NCI-H748 (cell line): Measurements from ENCODE around the gene GPR33.
"Not testable (repeated sequence)": the region's sequence is repeated elsewhere in the genome, so short reads cannot be mapped to it uniquely, and the experiment has no call there.

Source experiments
- DNase-seq: peaks from one replicate; lab custom pipeline; 2025; ENCODE audit not compliant: unreplicated experiment; lab: John Stamatoyannopoulos, UW

The GPR33 gene

GRCh38 chr14:31487886-31488285, at the start of gene GPR33:
Gene GPR33 (minus strand): TSS chr14:31488039. CDS start chr14:31483965, 4,074 bp downstream.
- no peak for DNase-seq

GRCh38 chr14:31536201-31536960, 48.5 kb upstream of the GPR33 start:
- no peak for DNase-seq

GRCh38 chr14:31530136-31530535, 42.3 kb upstream of the GPR33 start:
- no peak for DNase-seq

GRCh38 chr14:31529053-31529452, 41.2 kb upstream of the GPR33 start:
- no peak for DNase-seq

GRCh38 chr14:31527546-31527945, 39.7 kb upstream of the GPR33 start:
- DNase-seq: no peak

GRCh38 chr14:31527087-31527486, 39.2 kb upstream of the GPR33 start:
- DNase-seq: no peak

GRCh38 chr14:31510855-31511254, 23.0 kb upstream of the GPR33 start:
- DNase-seq: no peak

GRCh38 chr14:31510222-31510621, 22.4 kb upstream of the GPR33 start:
- peak; percentile 40 for DNase-seq

GRCh38 chr14:31508135-31508534, 20.3 kb upstream of the GPR33 start:
- DNase-seq: no peak

- DNase-seq: no peak
Measured at GRCh38 chr14:31505411-31505810, 17.6 kb upstream of the GPR33 start.

GRCh38 chr14:31501870-31502269, 14.0 kb upstream of the GPR33 start:
- DNase-seq: no peak

GRCh38 chr14:31492759-31493498, 5.1 kb upstream of the GPR33 start:
- no peak for DNase-seq

- no peak for DNase-seq
Measured at GRCh38 chr14:31489691-31490090, 1.9 kb upstream of the GPR33 start.

GRCh38 chr14:31486764-31487163, 1.1 kb downstream of the GPR33 start:
- DNase-seq: no peak

- no peak for DNase-seq
Measured at GRCh38 chr14:31484754-31485153, 3.1 kb downstream of the GPR33 start.

- no peak for DNase-seq
Measured at GRCh38 chr14:31480156-31480555, 7.7 kb downstream of the GPR33 start.

- DNase-seq: no peak
Measured at GRCh38 chr14:31479027-31479426, 8.8 kb downstream of the GPR33 start.

GRCh38 chr14:31477248-31477647, 10.6 kb downstream of the GPR33 start:
- DNase-seq: no peak

- no peak for DNase-seq
Measured at GRCh38 chr14:31476131-31476866, 11.5 kb downstream of the GPR33 start.

GRCh38 chr14:31466554-31466953, 21.3 kb downstream of the GPR33 start:
- DNase-seq: no peak

- DNase-seq: no peak
Measured at GRCh38 chr14:31465111-31465510, 22.7 kb downstream of the GPR33 start.

GRCh38 chr14:31462450-31462849, 25.4 kb downstream of the GPR33 start:
- not testable (repeated sequence) for DNase-seq
